HG02938 (cell line): ENCODE results near the gene CHCHD5.

Source experiments
- ATAC-seq: cut with Tn5 transposase; IDR thresholded peaks from one replicate; pipeline ENCODE4 v1.9.1; 2021; ENCODE audit warnings: mild to moderate bottlenecking, moderate library complexity; ENCODE audit not compliant: unreplicated experiment

CHCHD5 gene

DNA sequence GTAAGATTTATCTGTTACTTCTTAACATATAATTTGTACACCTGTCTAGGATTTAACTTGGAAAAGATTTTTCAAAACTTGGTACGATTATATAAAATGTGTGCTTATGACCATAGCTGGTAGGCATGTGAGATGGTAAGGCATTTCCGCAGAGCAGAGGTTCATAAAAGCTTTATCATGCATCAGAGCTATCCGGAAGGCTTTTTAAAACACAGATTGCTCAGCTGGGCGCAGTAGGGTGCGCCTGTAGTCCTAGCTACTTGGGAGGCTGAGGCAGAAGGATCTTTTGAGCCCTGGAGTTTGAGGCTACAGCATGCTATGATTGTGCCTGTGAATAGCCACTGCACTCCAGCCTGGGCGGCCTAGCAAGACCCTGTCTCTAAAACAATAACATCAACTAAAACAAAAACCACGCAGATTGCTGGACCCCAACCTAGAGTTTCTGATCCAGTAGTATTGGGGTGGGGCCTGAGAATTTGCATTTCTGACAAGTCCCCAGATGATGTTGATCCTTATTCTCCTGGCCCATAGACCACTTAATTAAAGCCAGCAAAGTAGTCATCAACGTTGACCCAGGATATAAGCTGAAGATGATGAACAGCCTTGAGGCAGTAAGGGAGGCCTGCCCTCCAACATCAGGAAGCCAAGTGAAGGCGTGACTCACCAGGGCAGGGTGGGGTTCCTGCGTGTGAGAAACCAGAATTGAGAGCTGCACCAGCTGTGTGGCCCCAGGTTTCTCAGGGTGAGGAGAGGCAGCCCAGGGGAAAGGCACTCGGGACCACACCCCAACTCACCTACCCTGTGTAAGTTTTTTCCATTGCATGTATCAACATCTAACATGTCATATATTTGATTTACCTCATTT, 39.7 kb downstream of the CHCHD5 start:
- ATAC-seq = no peak

DNA sequence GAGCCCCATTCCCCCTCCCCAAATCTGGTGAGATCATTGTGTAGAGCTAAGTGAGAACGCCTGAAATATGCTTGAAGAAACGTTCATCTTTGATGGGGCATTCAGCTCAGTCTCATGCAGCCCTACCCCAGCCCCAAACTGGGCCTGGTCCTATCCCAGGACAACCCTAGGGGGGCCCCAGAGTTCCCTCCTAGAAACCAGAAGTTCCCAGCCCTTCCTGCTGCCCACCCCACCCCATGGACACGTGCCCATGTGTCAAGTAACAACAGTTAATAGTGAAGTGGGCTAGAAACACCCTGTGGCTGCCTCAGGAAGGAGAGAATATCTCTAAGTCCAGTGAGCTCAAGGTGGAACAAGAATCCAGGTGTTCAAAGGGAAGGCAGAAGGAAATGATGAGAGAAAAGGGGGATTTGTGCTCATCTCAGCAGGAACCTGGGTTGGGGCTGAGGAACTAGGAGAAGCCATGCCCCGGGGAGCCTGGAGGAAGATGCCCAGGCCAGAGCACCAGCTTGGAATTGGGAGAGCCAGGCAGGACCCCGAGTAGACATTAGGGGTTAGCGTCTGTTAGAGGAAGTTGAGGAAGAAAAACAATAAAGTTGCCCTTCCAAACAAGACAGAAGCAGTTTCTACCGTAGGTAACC, 41.2 kb downstream of the CHCHD5 start:
- ATAC-seq = no peak

DNA sequence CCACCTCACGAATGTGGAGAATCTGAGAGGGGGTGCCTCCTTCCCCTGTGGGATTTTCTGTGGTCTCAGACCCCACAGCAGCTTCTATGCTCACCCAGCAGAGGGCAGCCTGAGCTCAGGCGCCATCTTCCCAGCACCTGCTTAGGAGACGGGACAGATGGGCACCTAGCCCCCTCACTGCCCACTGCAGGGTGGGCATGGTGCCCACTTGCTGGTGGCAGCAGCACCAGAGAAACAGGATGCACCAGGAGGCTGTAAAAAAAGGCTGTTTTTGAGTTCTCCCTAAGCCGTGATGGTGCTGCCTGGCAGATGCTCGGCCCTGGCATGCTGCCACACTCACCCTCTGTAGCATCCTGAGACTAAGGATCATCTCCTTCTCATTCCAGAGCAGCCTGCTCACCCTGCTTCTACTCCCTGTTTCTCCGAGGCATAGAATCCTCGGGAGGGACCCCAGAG, 42.2 kb downstream of the CHCHD5 start:
- no peak for ATAC-seq

DNA sequence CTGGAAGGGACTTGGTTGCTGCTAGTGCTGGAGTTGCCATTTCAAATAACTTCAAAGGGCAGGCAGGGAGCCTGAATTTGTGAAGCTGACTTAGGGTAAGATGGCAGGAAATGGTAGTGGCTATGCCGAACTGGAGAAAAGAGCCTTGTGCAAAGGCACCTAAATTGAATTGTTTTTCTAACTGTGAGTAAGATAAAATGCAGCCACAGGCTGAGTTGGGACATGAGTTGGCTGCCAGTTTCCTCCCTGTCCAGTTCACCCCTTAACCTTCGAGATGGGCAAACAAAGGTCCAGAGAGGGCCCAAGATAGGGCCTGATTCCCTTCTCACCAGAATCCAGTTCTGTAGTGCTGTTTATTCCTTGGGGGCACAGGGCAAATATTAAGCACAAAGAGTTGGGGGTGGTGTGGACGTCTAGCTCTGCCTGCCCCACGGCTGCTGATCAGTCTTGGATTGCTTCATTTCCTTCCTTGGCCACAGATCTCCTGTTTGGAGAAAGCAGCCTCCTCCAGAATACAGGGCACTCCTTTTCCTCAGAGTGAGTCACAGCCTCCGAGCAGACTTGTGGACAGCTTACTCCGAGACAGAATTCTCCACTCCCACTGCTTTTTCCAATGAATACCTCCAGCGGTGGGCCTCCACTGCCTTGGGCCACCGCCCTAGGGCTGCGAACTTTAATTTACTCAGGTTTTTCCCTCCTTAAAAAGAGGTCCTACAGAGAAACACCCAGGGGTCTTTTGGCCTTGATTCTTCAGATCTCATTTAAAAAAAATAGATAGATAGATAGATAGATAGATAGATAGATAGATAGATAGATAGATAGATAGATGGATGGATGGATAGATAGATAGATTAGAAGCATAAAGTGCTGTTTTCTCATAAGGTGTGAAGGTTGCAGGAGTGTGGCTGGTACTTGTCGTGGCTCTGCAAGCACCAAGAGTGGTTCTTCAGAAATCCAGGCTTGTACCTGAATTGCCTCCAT, 42.9 kb downstream of the CHCHD5 start:
- ATAC-seq = no peak

DNA sequence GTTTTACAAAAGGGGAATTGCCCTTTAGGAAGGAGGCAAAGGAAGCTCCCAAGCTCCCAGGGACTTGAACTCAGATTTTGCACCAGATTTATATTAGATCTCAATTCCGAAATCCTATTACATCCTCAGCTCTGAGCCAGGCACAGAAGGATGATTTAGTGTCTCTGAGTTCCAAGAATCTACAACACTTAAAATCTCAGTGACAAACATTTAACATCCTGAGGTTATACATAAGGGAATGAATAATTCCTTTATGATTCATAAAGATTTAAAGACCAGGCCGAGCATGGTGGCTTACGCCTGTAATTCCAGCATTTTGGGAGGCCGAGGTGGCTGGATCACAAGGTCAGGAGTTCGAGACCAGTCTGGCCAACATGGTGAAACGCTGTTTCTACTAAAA, 44.8 kb downstream of the CHCHD5 start:
- no peak for ATAC-seq

DNA sequence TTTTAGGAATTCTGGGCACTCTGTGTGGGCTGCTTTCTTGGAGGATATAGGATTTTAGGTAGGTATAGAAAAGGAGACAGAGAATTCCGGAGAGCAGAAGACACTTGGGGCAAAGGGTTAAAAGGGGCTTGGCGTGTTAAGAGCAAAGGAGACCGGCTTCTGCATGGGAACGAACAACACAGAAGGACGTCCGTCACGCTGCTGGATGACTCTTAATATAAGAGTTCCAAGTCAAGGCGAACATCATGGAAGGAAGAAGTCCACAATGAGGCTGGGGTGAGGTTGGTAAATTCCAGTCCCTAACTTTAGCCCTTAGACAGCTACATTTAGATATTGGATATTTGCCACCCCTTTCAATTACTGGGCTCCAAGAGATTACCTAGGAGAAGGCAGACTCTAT, 45.4 kb downstream of the CHCHD5 start:
- ATAC-seq = no peak

DNA sequence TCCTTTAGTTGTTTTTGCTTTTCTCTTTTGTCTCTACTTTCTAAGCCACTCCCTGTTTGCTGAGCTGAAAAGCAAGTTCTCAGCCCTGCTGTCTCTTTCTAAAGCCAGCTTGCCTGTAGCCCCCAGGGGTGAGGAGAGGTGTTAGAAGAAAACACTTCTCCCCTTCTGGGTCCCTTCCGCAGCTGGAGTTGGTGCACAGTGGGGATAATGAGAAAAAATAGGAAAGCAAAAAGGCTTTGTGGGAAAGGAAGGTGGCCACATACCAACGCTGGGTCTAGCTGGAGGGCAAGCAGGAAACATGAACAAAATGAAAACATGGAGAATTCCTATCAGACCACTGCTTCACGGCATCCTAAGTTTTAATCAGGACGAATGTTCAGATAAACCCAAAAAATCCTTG, 45.9 kb downstream of the CHCHD5 start:
- ATAC-seq = no peak

DNA sequence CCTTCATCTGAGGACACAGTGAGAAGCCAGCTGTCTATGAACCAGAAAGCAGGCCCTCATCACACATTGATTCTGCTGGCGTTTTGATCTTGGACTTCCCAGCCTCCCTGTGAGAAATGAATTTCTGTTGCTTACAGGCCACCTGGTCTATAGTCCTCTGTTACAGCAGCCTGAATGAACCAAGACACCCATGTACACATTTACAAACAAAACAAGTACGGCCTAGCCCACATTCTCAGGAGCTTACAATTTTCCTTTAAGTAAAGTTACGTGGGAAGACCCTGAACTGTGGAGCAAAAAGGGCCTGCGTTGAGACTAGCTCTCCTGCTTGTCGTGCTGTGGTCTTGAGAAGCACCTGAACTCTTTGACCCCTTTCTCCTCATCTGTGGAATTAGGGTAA, 49.3 kb downstream of the CHCHD5 start:
- no peak for ATAC-seq

DNA sequence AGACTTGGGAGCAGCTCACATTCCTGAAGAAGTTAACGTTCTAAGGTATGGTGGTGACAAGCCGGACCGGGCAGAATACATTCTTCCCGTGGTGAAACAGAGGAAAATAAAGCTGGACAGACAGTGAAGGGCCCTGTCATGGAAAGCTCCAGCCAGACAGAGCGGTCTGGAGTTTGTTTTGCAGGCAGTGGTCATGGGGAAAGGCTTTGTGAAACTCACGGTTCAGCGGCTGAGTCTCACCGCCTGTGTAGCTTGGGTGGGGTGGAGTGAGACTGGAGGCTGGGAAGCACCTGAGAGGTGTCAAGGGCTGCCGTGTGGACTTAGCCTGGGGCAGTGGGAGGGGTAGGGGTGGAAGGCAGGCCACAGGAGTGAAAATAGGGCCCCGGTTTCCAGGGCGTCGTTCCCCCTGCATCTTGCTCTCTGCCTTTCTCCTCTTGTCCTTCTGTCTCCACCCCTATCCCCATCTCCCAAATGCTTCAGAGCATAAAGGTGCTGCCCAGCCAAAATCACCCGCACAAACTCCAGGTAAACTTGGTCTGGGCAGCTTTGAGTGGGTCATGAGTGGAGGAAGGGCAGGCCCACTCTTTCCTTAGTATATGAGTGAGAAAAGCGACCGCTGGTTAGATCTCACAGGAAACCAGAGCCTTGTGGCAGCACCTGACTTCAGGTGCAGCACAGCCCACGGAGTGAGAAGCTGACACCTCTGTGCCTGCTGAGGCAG, 49.9 kb downstream of the CHCHD5 start:
- no peak for ATAC-seq

DNA sequence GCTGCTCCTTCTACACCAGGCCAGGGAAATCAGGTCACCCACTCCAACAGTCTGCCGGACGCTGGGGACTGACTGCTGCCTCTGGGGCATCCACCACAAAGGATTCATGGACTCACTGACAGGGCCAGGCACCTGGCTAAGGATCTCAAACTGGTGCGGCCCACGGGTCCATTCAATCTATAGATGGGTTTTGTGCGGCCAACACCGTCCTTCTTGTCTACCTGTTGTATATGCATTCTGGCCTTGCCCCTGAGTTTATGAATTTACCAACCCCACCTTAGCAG, 50.4 kb downstream of the CHCHD5 start:
- no peak for ATAC-seq

DNA sequence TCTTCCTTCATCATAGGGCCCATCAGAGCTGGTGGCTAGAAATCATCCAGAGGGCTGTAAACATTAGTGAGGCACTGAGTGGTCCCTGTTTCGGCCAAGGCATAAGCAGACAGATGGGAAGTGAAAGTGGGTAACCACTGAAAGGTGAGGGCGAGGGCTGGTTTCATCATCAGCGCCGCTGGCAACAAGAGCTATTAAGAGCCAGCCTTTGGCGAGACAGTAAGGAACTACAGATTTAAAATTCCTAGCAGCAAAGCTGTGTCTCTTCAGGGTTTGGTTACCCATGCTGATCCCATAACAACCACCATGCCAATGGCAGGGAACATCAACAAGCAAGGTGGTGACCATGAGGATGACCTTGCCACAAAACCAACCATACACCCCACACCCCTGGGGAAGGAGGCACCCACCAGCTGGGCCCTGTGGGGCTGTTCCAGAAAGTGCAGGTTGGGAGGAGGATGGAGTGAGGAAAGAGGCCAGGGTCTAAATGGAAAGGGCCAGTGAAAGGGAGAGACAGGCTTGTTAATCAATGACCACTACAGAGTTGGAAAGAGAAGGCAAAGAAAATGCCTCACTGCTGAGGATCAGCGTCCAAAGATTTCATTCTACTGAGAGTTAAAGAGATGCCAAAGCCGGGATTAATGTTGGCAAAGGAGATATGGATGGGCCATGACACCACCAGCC, 52.3 kb downstream of the CHCHD5 start:
- peak; percentile 72 for ATAC-seq

DNA sequence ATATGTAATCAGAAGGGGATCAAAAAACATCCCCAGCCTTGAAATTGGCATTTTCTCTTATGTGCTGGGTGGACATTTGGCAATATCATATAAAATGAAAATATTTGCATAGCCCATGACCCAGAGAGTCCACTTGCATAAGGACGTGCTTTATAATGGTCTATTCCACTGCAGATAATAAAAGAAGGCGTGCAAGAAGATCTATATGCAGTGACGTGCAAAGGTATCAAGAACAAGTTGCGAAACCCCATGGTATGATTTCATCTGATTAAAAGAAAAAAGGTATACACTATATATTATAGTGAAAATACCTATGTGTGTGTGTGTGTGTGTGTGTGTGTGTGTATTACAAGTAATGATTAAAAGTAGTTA, 52.9 kb downstream of the CHCHD5 start:
- no peak for ATAC-seq
